ENCODE measurements around the gene ADGRG7.
A peak's percentile ranks its signal among the peaks of the same experiment; 100 is the strongest.

The ADGRG7 gene

GRCh38 chr3:100717637-100718487 is 108.5 kb downstream of the ADGRG7 start:
- H3K27ac ChIP-seq: 0 out of 2 replicates have a peak overlapping the region, but pooled peaks have one; percentile 13
- no peak for TF ChIP-seq ZFX (IDR thresholded peaks at IDR 0.05; ENCODE audit: borderline replicate concordance)
- TF ChIP-seq CTCF (IDR thresholded peaks at IDR 0.05): no peak

GRCh38 chr3:100719136-100719535 is 109.7 kb downstream of the ADGRG7 start:
- TF ChIP-seq ZFX (IDR thresholded peaks at IDR 0.05; ENCODE audit: borderline replicate concordance) (no peak), CTCF (IDR thresholded peaks at IDR 0.05) (no peak)
- no peak overlapping the region for H3K27ac ChIP-seq

GRCh38 chr3:100720426-100720825 is 111.0 kb downstream of the ADGRG7 start:
- H3K27ac ChIP-seq: no peak overlapping the region
- TF ChIP-seq CTCF (IDR thresholded peaks at IDR 0.05) (no peak), ZFX (IDR thresholded peaks at IDR 0.05; ENCODE audit: borderline replicate concordance) (no peak)

GRCh38 chr3:100725935-100726513 is 116.6 kb downstream of the ADGRG7 start:
- peak overlapping the region; percentile 1; the same call in 1 of the 2 replicates for H3K27ac ChIP-seq
- TF ChIP-seq ZFX (IDR thresholded peaks at IDR 0.05; ENCODE audit: borderline replicate concordance) (no peak), CTCF (IDR thresholded peaks at IDR 0.05) (no peak)

- peak overlapping the region; percentile 1; the same call in 1 of the 2 replicates for H3K27ac ChIP-seq
- TF ChIP-seq ZFX (IDR thresholded peaks at IDR 0.05; ENCODE audit: borderline replicate concordance) (no peak), CTCF (IDR thresholded peaks at IDR 0.05) (no peak)
These were observed 117.3 kb downstream of the ADGRG7 start for GRCh38 chr3:100726706-100727105.

- H3K27ac ChIP-seq: no peak overlapping the region
- TF ChIP-seq ZFX (IDR thresholded peaks at IDR 0.05; ENCODE audit: borderline replicate concordance): no peak
- TF ChIP-seq CTCF (IDR thresholded peaks at IDR 0.05): no peak
These were observed 121.1 kb downstream of the ADGRG7 start for GRCh38 chr3:100730524-100730923.

GRCh38 chr3:100732435-100732834 is 123.0 kb downstream of the ADGRG7 start:
- H3K27ac ChIP-seq: no peak overlapping the region
- TF ChIP-seq ZFX (IDR thresholded peaks at IDR 0.05; ENCODE audit: borderline replicate concordance): no peak
- no peak for TF ChIP-seq CTCF (IDR thresholded peaks at IDR 0.05)
